Keratinocyte (primary cell): ENCODE measurements around the gene PLA2G4F.

Experiments used
- CTCF ChIP-seq, 3 experiments: IDR thresholded peaks in 1 of 3; conservative IDR thresholded peaks in 1 of 3; optimal IDR thresholded peaks in 1 of 3; 2 replicates in 2 of 3; 3 replicates in 1 of 3; pipeline versions ENCODE3 to v1.5.1; 2011; ENCODE audit warnings: low read length in 3 of 3, mild to moderate bottlenecking in 3 of 3, moderate library complexity in 2 of 3, control low read depth in 1 of 3, inconsistent platforms in 1 of 3; ENCODE audit not compliant: insufficient read depth in 2 of 3; ENCODE audit errors: extremely low read depth in 1 of 3
- EZH2 ChIP-seq: IDR thresholded peaks from one replicate; pipeline ENCODE4 v1.6.1; 2012; ENCODE audit warnings: inconsistent platforms, mild to moderate bottlenecking, low read length, moderate library complexity

GRCh38 chr15:42108189-42108588 lies 48.2 kb downstream of the PLA2G4F start:
- no peak for TF ChIP-seq CTCF (optimal IDR thresholded peaks at IDR 0.05 in 1 of 3, IDR thresholded peaks at IDR 0.05 in 1 of 3, conservative IDR thresholded peaks at IDR 0.05 in 1 of 3; ENCODE audit: extremely low read depth in 1 of 3, insufficient read depth in 2 of 3, low read length in 3 of 3)
- no peak for TF ChIP-seq EZH2
